UCSD-AML1 (cell line): ENCODE results near the gene CDH11.

Experiments used
- DNase-seq: peaks from one replicate; lab custom pipeline; 2025; ENCODE audit not compliant: unreplicated experiment; lab: John Stamatoyannopoulos, UW

The CDH11 gene

GRCh38 chr16:65034915-65035314 is 86.9 kb downstream of the CDH11 start:
- DNase-seq = no peak

GRCh38 chr16:65032387-65032786 is 89.5 kb downstream of the CDH11 start:
- DNase-seq = no peak

DNA sequence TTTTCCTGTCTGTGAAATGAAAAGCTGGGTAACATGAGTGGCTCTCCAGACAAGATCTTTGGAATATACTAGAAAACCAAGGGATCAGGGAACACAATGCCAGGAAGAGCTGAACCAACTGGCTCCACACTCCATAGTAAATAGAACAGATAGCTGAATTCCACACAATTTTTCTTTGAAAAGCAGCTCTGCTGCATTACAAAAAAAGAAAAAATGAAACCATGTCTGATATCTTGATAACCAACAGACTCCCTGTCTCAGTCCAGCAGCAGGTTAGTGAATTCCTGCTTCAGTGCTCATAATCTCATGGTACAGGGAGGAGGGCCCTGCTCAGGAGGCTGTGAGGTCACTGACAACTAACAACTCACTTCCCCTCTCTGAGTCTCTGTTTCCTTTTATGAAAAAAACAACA is 97.1 kb downstream of the CDH11 start:
- no peak for DNase-seq

DNA sequence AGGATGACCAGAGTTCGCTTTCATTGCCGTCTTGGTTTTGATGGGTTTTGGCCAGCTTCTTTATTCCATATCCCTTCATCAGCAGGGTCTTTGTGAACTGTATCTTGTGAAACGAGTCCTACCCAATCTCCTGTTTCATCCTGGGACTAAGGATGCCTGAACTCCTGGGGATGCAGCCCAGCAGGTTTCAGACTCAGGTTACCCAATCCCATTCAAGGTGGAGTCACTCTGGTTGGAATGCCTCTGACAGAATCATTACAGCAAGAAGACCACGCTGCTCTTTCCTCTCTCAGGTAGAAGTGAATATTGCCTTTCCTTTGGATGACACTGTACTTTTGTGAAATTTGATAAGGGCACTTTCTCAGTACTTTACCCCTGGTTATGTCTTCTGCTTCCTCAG is 98.1 kb downstream of the CDH11 start:
- no peak for DNase-seq

DNA sequence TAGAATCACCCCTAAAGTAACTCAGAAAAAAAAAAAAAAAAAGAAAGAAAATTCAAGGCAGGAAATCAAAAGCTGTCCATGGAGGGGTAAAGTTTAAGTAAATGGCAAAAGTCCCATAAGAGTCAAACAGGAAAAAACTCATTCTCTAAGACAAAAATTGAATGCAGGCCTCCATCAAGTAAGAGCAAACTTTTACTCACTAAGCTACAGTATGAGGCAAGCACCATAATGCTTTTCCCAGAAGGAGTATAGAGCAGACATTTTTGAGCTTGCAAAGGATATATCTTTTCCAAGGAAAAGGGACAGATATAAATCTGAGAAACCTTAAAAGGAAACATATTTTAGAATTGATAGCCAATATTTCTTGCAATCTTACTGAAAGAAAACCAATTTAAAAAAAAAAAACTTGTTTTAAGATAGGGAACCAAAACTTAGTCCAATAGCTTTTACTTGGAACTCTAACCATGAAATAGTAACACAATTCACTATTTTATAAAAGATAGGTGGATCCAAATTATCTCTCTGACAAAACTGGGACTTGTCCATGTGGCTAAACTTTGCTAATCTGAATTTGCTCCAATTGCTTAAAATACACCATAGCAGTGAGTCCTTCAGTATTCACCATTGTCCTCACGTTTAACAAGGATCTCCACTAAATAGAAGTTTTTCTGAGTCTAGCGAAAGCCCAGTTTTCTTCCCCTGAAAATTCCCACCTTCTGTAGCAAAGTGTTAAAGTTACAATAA is 99.8 kb downstream of the CDH11 start:
- DNase-seq = no peak

GRCh38 chr16:65016754-65017153 is 105.1 kb downstream of the CDH11 start:
- no peak for DNase-seq

- DNase-seq = no peak
Observed at GRCh38 chr16:65015599-65015998, 106.3 kb downstream of the CDH11 start.

GRCh38 chr16:65012357-65012756 is 109.5 kb downstream of the CDH11 start:
- no peak for DNase-seq

GRCh38 chr16:65010125-65010524 is 111.7 kb downstream of the CDH11 start:
- DNase-seq = no peak

GRCh38 chr16:65005696-65006095 is 116.2 kb downstream of the CDH11 start:
- no peak for DNase-seq

DNA sequence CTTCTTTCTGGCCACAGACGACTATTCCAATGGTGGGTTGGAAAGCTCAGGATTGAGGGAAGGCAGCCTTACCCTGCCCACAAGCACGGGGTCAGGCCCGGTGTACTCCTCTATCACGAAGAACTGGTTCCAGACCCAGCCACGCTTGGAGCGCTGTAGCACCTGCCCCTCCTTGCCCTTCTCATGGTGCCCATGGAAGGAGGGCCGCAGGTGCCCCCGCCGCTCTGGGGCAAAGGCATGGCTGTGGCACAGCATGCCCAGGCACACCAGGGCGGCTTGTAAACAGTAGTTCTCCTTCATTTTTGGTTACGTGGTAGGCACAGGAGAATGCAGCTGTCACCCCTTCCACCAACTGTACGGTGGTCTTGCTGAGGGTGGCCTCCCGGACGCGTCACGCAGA is 117.3 kb downstream of the CDH11 start:
- DNase-seq = no peak

- DNase-seq = no peak
Observed at GRCh38 chr16:65003621-65004020, 118.2 kb downstream of the CDH11 start.

- no peak for DNase-seq
Observed at GRCh38 chr16:65002265-65002664, 119.6 kb downstream of the CDH11 start.

GRCh38 chr16:65000654-65001053 is 121.2 kb downstream of the CDH11 start:
- DNase-seq = no peak

- no peak for DNase-seq
Observed at GRCh38 chr16:64997751-64998150, 124.1 kb downstream of the CDH11 start.

GRCh38 chr16:64997121-64997520 is 124.7 kb downstream of the CDH11 start:
- no peak for DNase-seq

GRCh38 chr16:64996641-64997040 is 125.2 kb downstream of the CDH11 start:
- DNase-seq = no peak

- DNase-seq = no peak
Observed at GRCh38 chr16:64993464-64993863, 128.4 kb downstream of the CDH11 start.

GRCh38 chr16:64991001-64991400 is 130.9 kb downstream of the CDH11 start:
- DNase-seq = no peak

GRCh38 chr16:64990101-64990500 is 131.8 kb downstream of the CDH11 start:
- DNase-seq = no peak

DNA sequence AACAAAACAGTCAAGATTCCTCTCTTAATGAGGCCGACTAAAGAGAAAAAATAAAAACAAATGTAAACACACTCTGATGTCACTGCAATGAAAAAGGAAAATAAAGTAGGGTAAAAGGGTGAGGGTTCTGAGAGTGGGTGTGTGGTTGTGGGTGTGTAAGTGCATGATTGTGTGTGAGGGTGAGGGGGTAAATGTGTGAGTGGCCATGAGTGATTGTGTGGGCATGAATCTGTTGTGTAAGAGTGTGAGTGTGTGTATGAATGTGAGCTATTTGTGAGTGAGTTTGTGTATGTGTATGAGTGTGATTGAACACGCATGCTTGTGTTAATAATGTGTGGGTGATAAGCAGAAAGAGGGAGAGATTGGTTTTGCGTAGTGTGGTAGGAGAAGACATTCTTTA is 132.8 kb downstream of the CDH11 start:
- DNase-seq = no peak

DNA sequence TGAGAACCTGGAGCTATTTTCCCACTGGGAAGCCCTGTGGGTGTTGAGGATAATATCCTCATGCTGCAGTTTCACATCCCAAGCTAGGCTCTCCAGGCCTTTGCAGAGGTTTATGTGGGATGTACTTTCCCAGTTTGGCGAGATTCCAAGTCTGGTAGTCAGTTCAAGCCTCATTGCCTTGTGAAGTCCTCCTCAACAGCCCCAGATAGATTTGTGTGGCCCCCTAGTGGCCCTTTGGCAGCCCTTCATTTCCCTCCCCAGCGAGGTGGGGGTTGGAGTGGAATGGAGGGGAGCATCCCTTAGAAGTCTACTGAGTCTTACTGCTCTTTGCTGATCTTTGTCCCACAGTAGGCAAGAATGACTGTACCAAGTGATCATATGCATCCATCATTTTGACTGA is 137.9 kb downstream of the CDH11 start:
- peak; percentile 13 for DNase-seq

DNA sequence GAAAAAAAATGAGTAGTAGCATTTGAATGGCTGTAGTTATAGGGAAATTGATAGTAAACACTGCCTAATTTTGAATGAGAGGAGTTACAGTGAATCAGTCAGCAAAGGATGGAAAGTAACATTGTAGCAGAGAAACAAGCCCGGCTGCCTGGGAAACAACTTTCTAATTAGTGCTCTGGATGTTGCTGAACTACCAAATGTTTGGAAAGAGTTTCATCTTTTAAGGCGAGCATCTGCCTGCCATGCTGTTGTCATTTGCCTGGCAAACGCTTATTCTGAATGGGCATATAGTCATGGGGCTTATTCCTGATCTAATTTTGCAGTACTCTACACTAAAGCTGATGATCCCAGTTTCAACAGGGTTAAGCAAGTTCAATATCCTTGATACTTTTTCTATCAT is 138.6 kb downstream of the CDH11 start:
- DNase-seq = no peak
